ENCODE results near the gene CFAP97D1.

CFAP97D1 gene

GRCh38 chr17:43814026-43814425 lies 33.8 kb downstream of the CFAP97D1 start:
- no peak overlapping the region for H3K27ac Mint-ChIP-seq
- no peak for DNase-seq
- TF ChIP-seq, protein P1, sequence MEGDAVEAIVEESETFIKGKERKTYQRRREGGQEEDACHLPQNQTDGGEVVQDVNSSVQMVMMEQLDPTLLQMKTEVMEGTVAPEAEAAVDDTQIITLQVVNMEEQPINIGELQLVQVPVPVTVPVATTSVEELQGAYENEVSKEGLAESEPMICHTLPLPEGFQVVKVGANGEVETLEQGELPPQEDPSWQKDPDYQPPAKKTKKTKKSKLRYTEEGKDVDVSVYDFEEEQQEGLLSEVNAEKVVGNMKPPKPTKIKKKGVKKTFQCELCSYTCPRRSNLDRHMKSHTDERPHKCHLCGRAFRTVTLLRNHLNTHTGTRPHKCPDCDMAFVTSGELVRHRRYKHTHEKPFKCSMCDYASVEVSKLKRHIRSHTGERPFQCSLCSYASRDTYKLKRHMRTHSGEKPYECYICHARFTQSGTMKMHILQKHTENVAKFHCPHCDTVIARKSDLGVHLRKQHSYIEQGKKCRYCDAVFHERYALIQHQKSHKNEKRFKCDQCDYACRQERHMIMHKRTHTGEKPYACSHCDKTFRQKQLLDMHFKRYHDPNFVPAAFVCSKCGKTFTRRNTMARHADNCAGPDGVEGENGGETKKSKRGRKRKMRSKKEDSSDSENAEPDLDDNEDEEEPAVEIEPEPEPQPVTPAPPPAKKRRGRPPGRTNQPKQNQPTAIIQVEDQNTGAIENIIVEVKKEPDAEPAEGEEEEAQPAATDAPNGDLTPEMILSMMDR (IDR thresholded peaks at IDR 0.05): no peak
- H3K4me1 Mint-ChIP-seq: peaks cover 23% of the 10 kb centered on the region
- no peak overlapping the region for H3K4me3 Mint-ChIP-seq
- H3K27me3 Mint-ChIP-seq (ENCODE audit: low read depth, poor library complexity): peaks cover 7% of the 10 kb centered on the region
- peaks cover 35% of the 10 kb centered on the region for H3K36me3 Mint-ChIP-seq (ENCODE audit: low read depth)
- H3K9me3 Mint-ChIP-seq: no peaks in the 10 kb centered on the region

GRCh38 chr17:43814714-43815113 lies 34.5 kb downstream of the CFAP97D1 start:
- Mint-ChIP-seq H3K27me3 (ENCODE audit: low read depth, poor library complexity) (peaks cover 7% of the 10 kb centered on the region), H3K4me3 (no peak overlapping the region), H3K9me3 (no peaks in the 10 kb centered on the region), H3K36me3 (ENCODE audit: low read depth) (peaks cover 36% of the 10 kb centered on the region), H3K27ac (no peak overlapping the region), H3K4me1 (peaks cover 23% of the 10 kb centered on the region)
- no peak for DNase-seq
- TF ChIP-seq, protein P1 (IDR thresholded peaks at IDR 0.05): no peak

GRCh38 chr17:43816336-43817320 lies 36.4 kb downstream of the CFAP97D1 start:
- Mint-ChIP-seq H3K4me3 (no peak overlapping the region), H3K27ac (no peak overlapping the region), H3K27me3 (ENCODE audit: low read depth, poor library complexity) (peaks cover 4% of the 10 kb centered on the region), H3K36me3 (ENCODE audit: low read depth) (peaks cover 35% of the 10 kb centered on the region), H3K9me3 (no peaks in the 10 kb centered on the region), H3K4me1 (peaks cover 23% of the 10 kb centered on the region)
- TF ChIP-seq, protein P1 (IDR thresholded peaks at IDR 0.05): no peak
- no peak for DNase-seq

DNA sequence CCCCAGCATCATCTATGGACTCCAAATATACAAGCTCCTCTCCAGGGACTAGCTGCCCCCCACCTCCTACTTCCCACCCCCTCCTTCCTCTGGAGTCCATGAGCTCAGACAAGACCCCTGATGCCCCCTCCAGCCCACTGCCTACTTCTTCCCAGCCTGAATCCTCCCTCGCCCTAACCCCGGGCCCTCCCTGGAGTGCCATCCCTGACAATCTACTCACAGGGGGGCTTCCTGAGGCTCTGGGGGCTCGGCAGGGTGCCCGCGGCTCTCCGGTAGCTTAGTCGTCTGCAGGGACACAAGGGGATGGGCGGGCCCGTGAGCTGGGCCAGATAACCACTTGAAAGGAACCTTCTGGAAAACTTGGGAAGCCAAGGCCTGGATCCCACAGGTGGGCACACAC lies 37.6 kb downstream of the CFAP97D1 start:
- peaks cover 23% of the 10 kb centered on the region for H3K4me1 Mint-ChIP-seq
- no peak for DNase-seq

DNA sequence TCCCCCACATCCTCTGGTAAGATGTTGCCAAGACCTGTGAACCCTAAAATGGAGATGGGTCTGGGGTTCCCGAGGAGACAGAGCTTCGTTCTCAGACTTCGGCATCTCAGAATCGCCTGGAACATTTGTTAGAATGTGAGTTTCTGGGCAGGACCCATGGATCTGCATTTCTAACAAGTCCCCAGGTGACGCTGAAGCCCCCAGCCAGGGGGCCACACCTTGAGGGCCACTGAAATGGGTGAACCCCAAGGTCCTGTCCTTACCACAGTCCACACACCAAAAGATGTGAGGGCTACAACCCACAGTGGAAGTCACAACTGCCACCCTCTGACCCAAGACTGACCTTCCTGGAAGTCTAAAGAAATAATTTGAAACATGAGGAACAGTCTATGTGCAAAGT lies 38.7 kb downstream of the CFAP97D1 start:
- H3K4me3 Mint-ChIP-seq: no peak overlapping the region
- H3K27me3 Mint-ChIP-seq (ENCODE audit: low read depth, poor library complexity): peaks cover 4% of the 10 kb centered on the region
- H3K36me3 Mint-ChIP-seq (ENCODE audit: low read depth): peaks cover 36% of the 10 kb centered on the region
- TF ChIP-seq, protein P1 (IDR thresholded peaks at IDR 0.05): no peak
- peaks cover 17% of the 10 kb centered on the region for H3K4me1 Mint-ChIP-seq
- no peaks in the 10 kb centered on the region for H3K9me3 Mint-ChIP-seq
- no peak overlapping the region for H3K27ac Mint-ChIP-seq
- DNase-seq: no peak

More for the DNA sequence above, 37.6 kb downstream of the CFAP97D1 start:
- peaks cover 36% of the 10 kb centered on the region for H3K36me3 Mint-ChIP-seq (ENCODE audit: low read depth)
- TF ChIP-seq, protein P1 (IDR thresholded peaks at IDR 0.05): no peak
- H3K4me3 Mint-ChIP-seq: no peak overlapping the region
- no peak overlapping the region for H3K27ac Mint-ChIP-seq
- no peaks in the 10 kb centered on the region for H3K9me3 Mint-ChIP-seq
- peaks cover 4% of the 10 kb centered on the region for H3K27me3 Mint-ChIP-seq (ENCODE audit: low read depth, poor library complexity)
